ENCODE data around the gene SGCA.

DNA sequence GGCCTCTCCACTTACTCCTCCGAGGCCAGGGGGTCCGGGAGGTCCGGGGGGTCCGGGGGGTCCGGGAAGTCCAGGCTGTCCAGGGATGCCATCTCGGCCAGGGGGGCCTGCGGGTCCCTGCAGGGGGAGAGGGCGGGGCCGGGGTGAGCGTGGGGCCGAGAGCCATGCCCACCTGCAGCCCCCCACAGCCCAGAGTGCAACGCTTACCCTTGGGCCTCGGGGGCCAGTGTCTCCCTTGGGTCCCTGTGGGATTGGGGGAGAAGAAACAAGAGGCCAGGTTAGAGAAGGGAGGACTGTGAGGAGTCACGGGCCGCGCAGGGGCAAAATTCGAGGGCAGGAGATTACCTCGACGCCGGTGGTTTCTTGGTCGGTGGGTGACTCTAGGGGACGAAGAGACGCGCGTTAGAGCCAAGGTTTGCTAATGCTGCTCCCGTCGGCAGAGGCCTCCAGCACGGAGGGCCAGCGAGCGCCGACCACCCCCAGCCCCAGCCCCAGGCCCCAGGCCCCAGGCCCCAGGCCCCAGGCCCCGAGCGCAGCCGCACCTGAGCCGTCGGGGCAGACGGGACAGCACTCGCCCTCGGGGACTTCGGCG is 33.5 kb downstream of the SGCA start:
- TF ChIP-seq, protein P1, sequence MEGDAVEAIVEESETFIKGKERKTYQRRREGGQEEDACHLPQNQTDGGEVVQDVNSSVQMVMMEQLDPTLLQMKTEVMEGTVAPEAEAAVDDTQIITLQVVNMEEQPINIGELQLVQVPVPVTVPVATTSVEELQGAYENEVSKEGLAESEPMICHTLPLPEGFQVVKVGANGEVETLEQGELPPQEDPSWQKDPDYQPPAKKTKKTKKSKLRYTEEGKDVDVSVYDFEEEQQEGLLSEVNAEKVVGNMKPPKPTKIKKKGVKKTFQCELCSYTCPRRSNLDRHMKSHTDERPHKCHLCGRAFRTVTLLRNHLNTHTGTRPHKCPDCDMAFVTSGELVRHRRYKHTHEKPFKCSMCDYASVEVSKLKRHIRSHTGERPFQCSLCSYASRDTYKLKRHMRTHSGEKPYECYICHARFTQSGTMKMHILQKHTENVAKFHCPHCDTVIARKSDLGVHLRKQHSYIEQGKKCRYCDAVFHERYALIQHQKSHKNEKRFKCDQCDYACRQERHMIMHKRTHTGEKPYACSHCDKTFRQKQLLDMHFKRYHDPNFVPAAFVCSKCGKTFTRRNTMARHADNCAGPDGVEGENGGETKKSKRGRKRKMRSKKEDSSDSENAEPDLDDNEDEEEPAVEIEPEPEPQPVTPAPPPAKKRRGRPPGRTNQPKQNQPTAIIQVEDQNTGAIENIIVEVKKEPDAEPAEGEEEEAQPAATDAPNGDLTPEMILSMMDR (conservative IDR thresholded peaks at IDR 0.05) = no peak
- TF ChIP-seq EZH2 (IDR thresholded peaks at IDR 0.05; ENCODE audit: low read depth) = no peak

Data from PC-9 (cell line).